Gastrocnemius medialis (tissue), 4 donors: ENCODE data around the gene AK8. TPM values are rescaled to one million over a fixed set of nuclear protein-coding genes. Genes with fewer than 3 reads are reported as not detected.

Source experiments
- ATAC-seq, 2 donors: fragments of 150-250 bp; one replicate each; pipeline ENCODE4 v1.9.1; 2016
- DNase-seq, 2 donors: peaks; one replicate each; pipeline ENCODE4 v3.0.0-alpha.2; 2019
- H3K27ac ChIP-seq, 4 donors: fragments of 200-600 bp; sonication (generic); 1 replicate in 1 of 4; 2 replicates in 3 of 4; pipeline ENCODE4 v1.5.1; 2016 to 2018; ENCODE audit warnings: mild to moderate bottlenecking in 2 of 4, moderate library complexity in 1 of 4
- H3K27me3 ChIP-seq, 3 donors: fragments of 200-600 bp; sonication (generic) in 2 of 3; 1 replicate in 1 of 3; 2 replicates in 2 of 3; pipeline versions ENCODE4 v1.5.1 to v1.6.0; 2016 to 2019; ENCODE audit warnings: mild to moderate bottlenecking in 1 of 3, moderate library complexity in 1 of 3
- H3K36me3 ChIP-seq, 2 donors: fragments of 200-600 bp; sonication (generic) in 1 of 2; one replicate each; pipeline ENCODE4 v1.5.1; 2017 to 2018
- H3K4me1 ChIP-seq, 2 donors: fragments of 200-600 bp; sonication (generic) in 1 of 2; one replicate each; pipeline ENCODE4 v1.5.1; 2016 to 2017; ENCODE audit warnings: mild to moderate bottlenecking in 2 of 2
- H3K4me3 ChIP-seq, 4 donors: fragments of 200-600 bp; sonication (generic) in 3 of 4; 1 replicate in 1 of 4; 2 replicates in 3 of 4; pipeline ENCODE4 v1.5.1; 2016 to 2019; ENCODE audit warnings: mild to moderate bottlenecking in 2 of 4
- H3K9me3 ChIP-seq, 3 donors: fragments of 200-600 bp; sonication (generic) in 2 of 3; 1 replicate in 1 of 3; 2 replicates in 2 of 3; pipeline ENCODE4 v1.5.1; 2016 to 2019
- CTCF ChIP-seq, 5 experiments: fragments of 450-650 bp in 3 of 5; fragments of 200-600 bp in 2 of 5; sonication (generic) in 2 of 5; IDR thresholded peaks in 4 of 5; conservative IDR thresholded peaks in 1 of 5; 1 replicate in 4 of 5; 2 replicates in 1 of 5; pipeline ENCODE4 v1.5.1; 2016 to 2019; ENCODE audit warnings: antibody characterized with exemption in 5 of 5, mild to moderate bottlenecking in 3 of 5, moderate library complexity in 3 of 5
- POLR2A ChIP-seq, 2 donors: fragments of 450-650 bp; IDR thresholded peaks; one replicate each; pipeline ENCODE4 v1.6.1; 2017; ENCODE audit warnings: antibody characterized with exemption in 2 of 2, mild to moderate bottlenecking in 2 of 2, moderate library complexity in 2 of 2
- in situ Hi-C, 4 donors: fragments of 200-750 bp; cut with MboI; loops; one replicate each; pipeline versions ENCODE4 v1.15.0 to v1.8.0; 2017; ENCODE audit warnings: low sequenced_read_pairs in 4 of 4
- intact Hi-C: fragments of 100-400 bp; cut with DNase I; formaldehyde crosslinking; loops from one replicate; pipeline ENCODE4 v1.15.1; 2023; ENCODE audit warnings: low total_unique reads
- total RNA-seq, 4 donors: library from RNA; depleted of rRNA; stranded (reverse); fragments of >200 nt; gene quantifications; one replicate each; pipeline versions ENCODE4 v1.1.0 to v1.2.3, GENCODE V29; 2016

Gene AK8
- total RNA-seq, 4 donors from 2014 or later, result not detected

GRCh38 chr9:132804576-132805295 lies 73.3 kb downstream of the AK8 start:
- Histone ChIP-seq H3K27ac (no peak overlapping the region), H3K4me1 (peaks cover 0 to 3% of the 10 kb centered on the region in 2 donors), H3K4me3 (no peak overlapping the region), H3K36me3 (no peaks in the 10 kb centered on the region), H3K9me3 (no peaks in the 10 kb centered on the region), H3K27me3 (peaks cover 13 to 25% (median 17%) of the 10 kb centered on the region in 3 donors)
- no peak for TF ChIP-seq POLR2A (IDR thresholded peaks at IDR 0.05)
- no peak for TF ChIP-seq CTCF (IDR thresholded peaks at IDR 0.05 in 4 of 5, conservative IDR thresholded peaks at IDR 0.05 in 1 of 5)
- ATAC-seq (no peak), DNase-seq (no peak)
- in situ Hi-C loops (loop anchor here in 3 of 4 donors (5.0 to 10.0 kb wide), 2 partner anchors 297 to 300 kb away; no protein-coding TSS in a partner anchor), intact Hi-C loops (no loop called here)

DNA sequence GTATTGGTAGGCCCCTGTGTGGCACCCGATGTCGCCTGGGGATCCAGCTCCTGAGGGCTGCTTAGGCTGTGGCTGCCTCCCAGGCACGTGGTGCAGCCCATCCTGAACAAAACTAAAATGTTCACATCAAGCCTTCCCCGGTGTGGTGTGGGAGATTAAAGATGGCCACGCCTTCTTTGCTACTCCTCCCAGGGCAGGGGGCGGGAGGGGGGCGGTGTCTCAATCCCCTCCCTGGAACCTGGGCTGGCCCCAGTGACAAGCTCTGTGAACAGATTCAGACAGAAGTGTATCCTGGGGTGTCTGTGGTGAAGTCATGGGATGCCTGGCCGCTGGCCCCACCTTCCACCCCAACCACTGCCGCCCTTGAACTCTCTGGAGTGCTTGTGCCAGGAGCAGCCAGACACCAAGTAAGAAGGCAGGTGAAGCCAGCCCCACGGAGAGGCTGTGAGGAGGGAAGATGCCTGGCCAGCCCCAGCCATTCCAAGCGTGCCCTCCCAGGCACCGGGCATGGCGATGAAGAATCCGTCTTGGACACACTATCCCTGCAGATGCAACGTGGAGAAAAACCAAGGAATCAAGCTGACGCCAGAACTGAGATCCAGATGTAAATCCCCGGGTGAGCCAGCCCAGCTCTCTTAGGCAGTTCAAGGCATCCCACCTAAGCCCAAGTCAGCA lies 75.8 kb downstream of the AK8 start:
- DNase-seq (no peak), ATAC-seq (no peak)
- TF ChIP-seq POLR2A (IDR thresholded peaks at IDR 0.05) (no peak), CTCF (IDR thresholded peaks at IDR 0.05 in 4 of 5, conservative IDR thresholded peaks at IDR 0.05 in 1 of 5) (no peak)
- Histone ChIP-seq H3K4me1 (peaks cover 3% of the 10 kb centered on the region in 2 donors), H3K9me3 (no peaks in the 10 kb centered on the region), H3K27me3 (peaks cover 13 to 25% (median 17%) of the 10 kb centered on the region in 3 donors), H3K36me3 (no peaks in the 10 kb centered on the region), H3K4me3 (no peak overlapping the region), H3K27ac (no peak overlapping the region)
- intact Hi-C loops, result no loop called here
- in situ Hi-C loops, result loop anchor here in 3 of 4 donors (5.0 to 10.0 kb wide), 2 partner anchors 295 to 297 kb away; no protein-coding TSS in a partner anchor

DNA sequence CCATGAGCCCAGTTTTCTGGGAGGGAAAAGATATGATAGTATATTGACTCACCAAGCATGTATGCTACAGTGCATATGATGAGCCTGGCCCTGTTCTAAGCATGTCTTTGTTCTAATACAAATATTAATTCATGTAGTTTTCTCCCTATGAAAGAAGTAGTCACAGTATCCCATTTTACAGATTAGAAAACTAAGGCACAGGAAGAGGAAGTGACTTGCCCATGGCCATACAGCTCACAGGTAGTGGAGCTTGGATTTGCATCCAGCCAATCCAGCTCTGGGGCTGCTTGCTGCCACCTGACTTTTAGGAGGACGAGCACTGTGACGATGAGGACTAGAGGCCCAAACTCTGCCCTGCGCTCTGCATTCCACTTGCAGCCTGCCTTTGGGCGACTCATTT lies 76.4 kb downstream of the AK8 start:
- intact Hi-C loops (loop anchor here (2.0 kb wide), 1 partner anchor 295 kb away; no protein-coding TSS in a partner anchor), in situ Hi-C loops (loop anchor here in 3 of 4 donors (5.0 to 10.0 kb wide), 2 partner anchors 294 to 297 kb away; no protein-coding TSS in a partner anchor)
- H3K27ac ChIP-seq, result no peak overlapping the region

More for the DNA sequence above, 76.4 kb downstream of the AK8 start:
- H3K4me3 ChIP-seq, result no peak overlapping the region
- peaks cover 3% of the 10 kb centered on the region in 2 donors for H3K4me1 ChIP-seq
- peaks cover 13 to 25% (median 17%) of the 10 kb centered on the region in 3 donors for H3K27me3 ChIP-seq
- no peak for DNase-seq
- ATAC-seq, result no peak
- TF ChIP-seq CTCF (IDR thresholded peaks at IDR 0.05 in 4 of 5, conservative IDR thresholded peaks at IDR 0.05 in 1 of 5) (no peak), POLR2A (IDR thresholded peaks at IDR 0.05) (no peak)
- no peaks in the 10 kb centered on the region for H3K9me3 ChIP-seq
- H3K36me3 ChIP-seq, result no peaks in the 10 kb centered on the region
